Fibroblast of pulmonary artery (primary cell): ENCODE data around the gene VIT.
A peak's percentile ranks its signal among the peaks of the same experiment; 100 is the strongest.

Experiments used
- DNase-seq: peaks from one replicate; pipeline ENCODE4 v3.0.0-alpha.2; 2010; ENCODE audit warnings: low read depth
- H3K4me3 ChIP-seq: replicated peaks from 2 replicates; pipeline ENCODE4 v1.5.1; 2011; ENCODE audit warnings: low read depth, mild to moderate bottlenecking, control low read depth, low read length, moderate library complexity
- CTCF ChIP-seq: IDR thresholded peaks from 2 replicates; pipeline ENCODE4 v1.5.1; 2011; ENCODE audit warnings: mild to moderate bottlenecking, control low read depth, low read length, inconsistent platforms; ENCODE audit errors: missing control alignments

Gene VIT

GRCh38 chr2:36708041-36708741, 11.7 kb downstream of the VIT start:
- DNase-seq: peak; percentile 16
- peak; percentile 24 for TF ChIP-seq CTCF
- no peak overlapping the region for H3K4me3 ChIP-seq

GRCh38 chr2:36710858-36711515, 14.5 kb downstream of the VIT start:
- DNase-seq: no peak
- no peak for TF ChIP-seq CTCF
- H3K4me3 ChIP-seq: no peak overlapping the region

- no peak overlapping the region for H3K4me3 ChIP-seq
- TF ChIP-seq CTCF: no peak
- no peak for DNase-seq
Measured at GRCh38 chr2:36711741-36712314, 15.3 kb downstream of the VIT start.

GRCh38 chr2:36713310-36713709, 16.8 kb downstream of the VIT start:
- no peak for DNase-seq
- H3K4me3 ChIP-seq: no peak overlapping the region
- no peak for TF ChIP-seq CTCF

GRCh38 chr2:36716111-36716510, 19.6 kb downstream of the VIT start:
- TF ChIP-seq CTCF: no peak
- DNase-seq: no peak
- no peak overlapping the region for H3K4me3 ChIP-seq

- no peak for TF ChIP-seq CTCF
- H3K4me3 ChIP-seq: no peak overlapping the region
Measured at GRCh38 chr2:36717603-36718266, 21.2 kb downstream of the VIT start.

More at GRCh38 chr2:36717603-36718266, 21.2 kb downstream of the VIT start:
- DNase-seq: no peak
